Activated CD4-positive, alpha-beta T cell treated with anti-CD3 and anti-CD28 coated beads, Interleukin-2, Interleukin-6, amounts not matched to agents 100 ng/mL and 50 ng/mL, durations not matched to agents 16 hours and 8 hours (primary cell): ENCODE data around the gene CLOCK.
A peak's percentile ranks its signal among the peaks of the same experiment; 100 is the strongest.

Experiments
- DNase-seq: peaks from one replicate; pipeline ENCODE4 v3.0.0-alpha.2; 2020

The CLOCK gene

DNA sequence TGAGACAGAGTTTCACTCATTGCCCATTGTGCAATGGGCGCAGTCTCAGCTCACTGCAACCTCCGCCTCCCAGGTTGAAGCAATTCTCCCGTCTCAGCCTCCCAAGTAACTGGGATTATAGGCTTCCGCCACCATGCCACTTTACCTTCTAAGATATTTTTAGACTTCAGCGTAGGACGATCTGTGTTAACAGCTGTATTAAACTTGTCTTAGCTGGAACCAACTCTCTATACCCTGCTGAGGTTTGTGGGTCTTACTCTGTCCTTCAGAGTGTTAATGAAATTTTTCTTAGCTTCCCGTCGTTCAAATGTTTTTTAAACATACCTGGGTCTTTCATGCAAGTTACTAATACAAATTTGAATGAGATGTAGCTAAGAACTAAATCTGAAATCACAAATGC lies 136.3 kb downstream of the CLOCK start:
- no peak for DNase-seq

DNA sequence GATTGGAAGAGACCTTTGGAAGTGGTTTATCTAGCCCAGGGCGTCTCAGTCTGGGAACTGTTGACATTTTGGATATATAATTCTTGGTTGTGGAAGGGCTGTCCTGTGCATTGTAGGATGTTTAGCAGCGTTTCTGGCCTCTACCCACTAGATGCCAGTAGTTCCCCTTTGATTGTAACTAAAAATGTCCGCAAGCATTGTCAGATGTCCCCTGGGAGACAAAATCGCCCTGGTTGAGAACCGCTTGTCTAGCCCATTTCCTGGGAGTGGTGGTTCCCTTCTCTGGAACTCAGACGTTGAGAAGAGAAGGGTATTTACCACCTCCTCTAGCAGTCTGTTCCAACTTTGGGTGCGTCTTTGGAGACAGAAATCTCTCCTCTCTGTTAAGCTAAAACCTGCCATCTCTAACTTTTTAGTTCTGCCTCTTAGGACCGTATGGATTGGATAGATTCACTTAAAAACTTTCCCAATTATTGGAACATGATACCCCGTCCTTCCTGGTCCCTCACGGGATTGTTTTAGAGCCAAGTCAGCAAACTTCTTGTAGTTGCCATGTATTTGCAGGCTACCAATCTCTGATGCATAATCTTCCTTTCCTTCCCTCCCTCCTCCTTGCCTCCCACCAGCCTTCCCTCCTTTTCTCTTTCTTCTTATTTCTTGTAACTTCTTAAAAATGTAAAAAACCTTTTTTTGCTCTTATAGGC lies 137.1 kb downstream of the CLOCK start:
- DNase-seq: no peak

DNA sequence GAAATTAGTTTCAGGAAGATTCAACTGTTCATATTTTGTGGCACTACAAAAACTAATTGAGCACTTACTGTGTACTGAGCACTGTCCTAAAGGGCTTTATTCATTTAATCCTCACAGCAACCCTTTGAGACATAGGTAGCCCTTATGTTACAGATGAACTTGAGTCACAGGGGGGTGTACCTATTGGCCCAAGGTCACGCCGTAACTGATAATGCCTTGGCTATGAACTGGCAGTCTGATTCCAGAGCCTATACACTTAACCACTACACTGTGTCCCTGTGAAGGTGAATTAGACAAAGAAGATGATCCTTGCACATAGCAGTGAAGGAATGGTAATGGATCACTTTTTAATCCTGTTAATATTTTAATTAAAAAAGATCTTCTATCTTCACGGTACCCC lies 138.9 kb downstream of the CLOCK start:
- no peak for DNase-seq

DNA sequence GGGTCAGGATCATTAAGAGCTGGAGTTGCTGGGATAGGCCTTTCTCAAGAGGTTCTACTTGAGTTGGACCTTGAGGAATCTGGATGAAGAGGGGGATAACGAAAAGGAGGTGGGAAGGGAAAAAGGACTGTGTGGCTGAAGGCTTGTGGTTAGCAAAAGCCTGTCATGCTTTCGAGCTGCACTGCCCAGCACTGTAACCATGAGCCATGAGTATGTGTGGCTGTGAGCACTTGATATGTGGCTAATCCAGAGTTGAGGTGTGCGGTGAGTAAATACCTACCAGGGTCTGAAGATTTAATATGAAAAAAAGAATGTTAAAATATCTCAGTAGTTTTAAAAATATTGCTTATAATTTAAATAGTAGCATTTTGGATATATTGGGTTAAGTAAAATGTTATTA lies 139.6 kb downstream of the CLOCK start:
- DNase-seq: no peak

DNA sequence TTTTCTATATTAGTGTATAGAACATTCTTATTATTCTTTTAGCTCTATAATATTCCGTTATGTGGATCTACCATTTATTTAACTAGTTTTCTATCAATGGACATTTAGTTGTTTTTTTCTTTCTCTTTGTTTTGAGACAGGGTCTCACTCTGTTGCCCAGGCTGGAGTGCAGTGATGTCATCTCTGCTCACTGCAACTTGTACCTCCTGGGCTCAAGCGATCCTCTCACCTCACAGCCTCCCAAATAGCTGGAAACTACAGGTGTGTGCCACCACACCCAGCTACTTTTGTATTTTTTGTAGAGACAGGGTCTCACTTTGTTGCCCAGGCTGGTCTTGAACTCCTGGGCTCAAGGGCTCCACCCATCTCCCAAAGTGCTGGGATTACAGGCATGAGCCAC lies 140.2 kb downstream of the CLOCK start:
- DNase-seq: no peak

DNA sequence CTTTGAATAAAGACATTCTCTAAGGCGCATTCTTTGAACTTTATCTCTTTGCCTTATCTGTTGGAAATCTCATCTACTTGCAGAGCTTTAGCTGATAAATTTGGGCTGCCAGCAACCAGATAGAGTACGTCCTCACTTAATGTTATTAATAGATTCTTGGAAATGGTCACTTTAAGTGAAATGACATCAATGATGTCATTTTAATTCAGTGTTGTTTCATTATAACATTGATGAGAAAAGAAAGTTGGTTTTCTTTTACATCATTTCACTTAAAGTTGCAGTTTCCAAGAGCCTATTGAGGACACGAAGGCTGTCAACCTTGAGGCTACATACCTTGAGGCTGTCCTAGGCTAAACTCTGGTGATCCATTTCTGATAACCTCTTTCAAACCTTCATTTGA lies 141.6 kb downstream of the CLOCK start:
- DNase-seq: no peak

DNA sequence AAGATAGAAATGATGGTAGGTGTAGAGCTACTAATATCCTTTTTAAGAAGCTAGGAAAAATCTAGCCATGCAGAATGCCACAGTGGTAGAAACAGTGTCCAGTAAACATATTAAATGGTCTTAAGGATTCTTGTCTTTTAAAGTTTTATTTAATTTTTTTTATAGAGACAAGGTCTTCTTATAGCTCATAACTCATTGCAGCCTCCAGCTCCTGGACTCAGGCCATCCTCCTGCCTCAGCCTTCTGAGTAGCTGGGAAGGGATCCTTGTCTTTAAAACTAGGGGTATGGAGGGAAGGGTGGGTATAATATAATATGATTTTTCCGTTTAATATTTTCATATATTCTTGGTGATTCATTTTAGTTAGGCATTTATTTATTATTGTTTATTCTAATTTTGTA lies 147.1 kb downstream of the CLOCK start:
- no peak for DNase-seq

DNA sequence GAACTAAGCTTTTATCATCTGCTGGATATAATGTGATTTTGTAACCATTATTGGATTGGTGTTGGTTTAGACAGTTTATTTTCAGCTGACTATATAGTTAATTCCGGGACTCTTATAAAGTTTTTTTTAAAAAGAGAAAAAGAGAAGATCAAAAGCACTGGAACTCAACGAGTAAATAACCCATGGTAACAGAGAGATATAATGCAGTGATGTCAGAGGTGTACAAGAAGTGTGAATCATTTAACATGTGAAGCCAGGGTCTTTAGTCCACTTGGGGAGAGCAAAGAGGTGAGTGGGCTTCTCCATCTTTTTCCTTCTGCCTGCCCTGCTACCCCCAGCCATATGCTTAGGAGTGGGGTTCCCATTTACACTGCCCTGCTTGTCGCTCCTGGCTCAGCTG lies 147.7 kb downstream of the CLOCK start:
- no peak for DNase-seq

DNA sequence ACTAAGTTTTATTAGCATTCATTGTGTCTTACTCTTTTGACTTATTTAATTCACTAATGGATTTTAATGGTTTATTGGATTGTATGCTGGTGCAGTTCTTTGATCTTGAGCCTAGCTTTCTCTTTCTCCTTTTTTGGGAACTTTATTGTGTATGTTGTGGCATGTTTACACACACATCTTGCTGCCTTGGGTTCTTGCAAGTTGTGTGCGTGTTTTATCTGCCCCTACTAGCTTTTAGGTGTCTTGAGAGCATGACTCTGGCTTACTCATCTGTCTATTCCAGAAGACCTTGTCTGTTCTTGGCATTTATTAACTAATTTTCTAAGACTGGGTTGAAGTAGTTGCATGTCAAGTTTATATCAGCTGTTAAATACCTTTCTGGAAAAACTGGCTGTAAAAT lies 148.2 kb downstream of the CLOCK start:
- no peak for DNase-seq

DNA sequence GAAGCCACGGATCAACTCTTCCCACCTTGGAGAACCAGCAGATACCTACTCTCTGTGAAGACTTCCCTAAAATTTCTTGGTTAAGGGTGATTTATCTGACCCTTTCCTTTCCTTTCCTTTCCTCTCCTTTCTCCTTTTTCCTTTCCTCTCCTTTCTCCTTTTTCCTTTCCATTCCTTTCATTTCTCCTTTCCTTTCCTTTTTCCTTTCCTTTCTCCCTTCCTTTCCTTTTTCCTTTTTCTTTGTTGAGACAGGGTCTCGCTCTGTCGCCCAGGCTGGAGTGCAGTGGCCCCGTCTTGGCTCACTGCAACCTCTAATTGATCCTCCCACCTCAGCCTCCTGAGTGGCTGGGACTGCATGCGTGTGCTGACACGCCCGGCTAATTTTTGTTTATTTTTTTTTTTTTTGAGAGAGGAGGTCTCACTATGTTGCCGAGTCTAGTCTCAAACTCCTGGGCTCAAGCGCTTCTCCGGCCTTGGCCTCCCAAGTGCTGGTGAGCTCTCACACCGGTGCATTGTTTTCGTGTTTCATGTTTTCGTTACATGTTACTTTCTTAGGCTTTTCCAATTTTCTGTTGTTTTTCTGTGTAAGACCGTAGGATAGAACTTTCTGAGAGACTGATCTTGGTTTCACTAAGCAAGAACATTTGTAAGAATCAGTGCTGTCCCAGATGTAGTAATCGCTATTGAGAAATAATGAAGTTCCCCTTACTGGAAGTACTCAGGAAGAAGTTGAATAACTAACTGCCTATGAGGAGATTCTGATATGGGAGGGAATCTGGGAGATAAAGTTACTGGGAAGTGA lies 149.0 kb downstream of the CLOCK start:
- DNase-seq: no peak

DNA sequence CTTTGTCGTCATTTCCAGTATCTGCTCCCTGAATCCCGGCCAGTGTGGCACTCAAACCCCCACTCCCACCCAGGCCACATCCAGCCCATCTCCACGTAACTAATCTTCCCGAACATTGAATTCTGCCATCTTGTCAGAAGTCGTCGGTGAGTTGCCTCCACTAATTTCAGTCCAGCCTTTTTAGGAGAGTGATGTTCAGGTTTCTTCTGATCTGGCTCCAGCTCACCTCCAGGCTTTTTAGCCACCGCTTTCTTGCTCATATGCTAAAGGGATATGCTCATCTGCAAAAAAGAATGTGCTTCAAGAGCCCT lies 149.6 kb downstream of the CLOCK start:
- no peak for DNase-seq

DNA sequence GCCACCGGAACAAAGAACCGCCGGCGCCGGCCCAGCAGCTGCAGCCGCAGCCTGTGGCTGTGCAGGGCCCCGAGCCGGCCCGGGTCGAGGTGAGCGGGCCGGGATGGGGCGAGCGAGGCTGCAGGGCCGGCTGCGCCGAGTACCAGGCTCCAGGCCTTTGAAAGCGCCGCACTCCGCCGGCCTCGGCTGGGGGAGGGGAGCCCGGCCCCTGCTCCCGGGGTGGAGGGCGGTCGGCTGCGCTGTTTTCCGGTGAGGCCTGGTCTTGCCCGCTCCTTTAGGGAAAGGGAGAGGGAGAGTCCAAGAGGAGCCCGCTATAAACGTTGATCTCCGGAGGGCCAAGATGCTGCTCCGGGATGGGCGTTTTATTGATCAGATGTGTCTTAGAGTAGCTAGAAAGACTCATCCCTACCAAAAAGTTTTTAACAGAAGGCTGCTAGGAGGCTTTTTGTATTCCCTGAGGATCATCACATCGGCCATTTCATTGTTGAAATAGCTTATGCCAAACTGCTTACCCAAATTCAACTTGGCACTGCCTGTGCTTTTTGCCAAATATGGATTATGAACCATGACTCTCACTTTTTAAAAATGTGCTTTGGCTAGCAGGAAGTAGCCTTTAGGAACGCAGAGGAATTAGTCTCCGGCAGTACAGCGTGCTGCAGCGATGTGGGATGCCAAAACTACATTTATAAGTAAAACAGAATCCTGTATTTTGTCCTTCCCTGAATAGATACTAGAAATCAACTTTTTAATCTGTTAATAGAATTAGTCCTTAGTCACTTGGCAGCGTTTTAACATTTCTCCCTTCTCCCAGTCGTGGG lies 150.2 kb downstream of the CLOCK start:
- DNase-seq: peak; percentile 45

DNA sequence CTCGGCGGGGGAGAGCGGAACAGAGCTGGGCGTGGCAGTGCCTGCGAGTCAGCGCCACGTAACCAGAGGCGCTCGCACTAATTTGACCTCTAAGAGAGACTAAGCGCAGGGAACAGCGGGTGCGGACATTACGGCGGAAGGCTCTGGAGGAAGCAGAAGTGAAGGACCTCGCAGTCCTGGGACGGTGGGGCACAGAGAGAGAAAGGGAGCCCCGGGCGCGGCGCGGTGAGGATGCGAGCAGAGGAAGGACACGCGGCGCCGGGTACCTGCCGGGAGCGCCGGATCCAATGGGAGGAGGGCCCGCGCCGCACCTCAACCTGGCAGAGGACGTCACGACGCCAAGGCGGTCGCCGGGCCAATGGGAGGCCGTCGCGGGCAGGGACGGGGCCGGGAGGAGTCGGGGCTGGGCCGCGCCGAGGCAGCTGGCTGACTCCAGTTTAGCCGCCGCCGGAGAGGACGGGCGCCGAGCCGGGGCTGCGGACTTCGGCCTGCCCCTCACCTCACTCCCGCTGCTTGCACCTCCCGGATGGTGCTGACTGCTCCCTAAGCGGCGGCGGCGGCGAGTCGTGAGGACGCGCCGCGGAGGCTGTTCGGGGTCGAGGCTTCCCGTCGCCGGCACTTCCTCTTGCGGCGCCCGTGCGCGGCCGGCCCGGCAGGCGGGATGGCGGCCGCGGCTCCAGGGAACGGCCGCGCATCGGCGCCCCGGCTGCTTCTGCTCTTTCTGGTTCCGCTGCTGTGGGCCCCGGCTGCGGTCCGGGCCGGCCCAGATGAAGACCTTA lies 151.0 kb downstream of the CLOCK start, which contains the start of gene TMEM165:
TMEM165 (plus strand) TSS at position 429 of the 779 bp plus-strand sequence; CDS start at position 662, 233 bp downstream.
- peak; percentile 96 for DNase-seq

DNA sequence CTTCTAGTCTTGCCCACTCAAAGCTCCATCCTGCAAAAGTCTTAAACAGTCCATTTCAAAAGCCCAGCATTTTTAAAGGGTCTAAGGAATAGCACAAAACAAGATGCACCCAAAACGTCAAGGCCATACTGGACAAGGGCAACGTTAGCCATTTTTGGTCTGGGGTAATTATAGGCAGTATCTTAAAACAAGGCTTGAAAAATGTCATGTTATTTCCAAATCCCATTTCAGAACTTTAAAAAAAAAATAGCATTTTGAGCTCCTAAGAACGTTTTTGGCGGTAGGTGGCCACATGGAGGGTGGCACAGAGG lies 151.5 kb downstream of the CLOCK start:
- DNase-seq: no peak

DNA sequence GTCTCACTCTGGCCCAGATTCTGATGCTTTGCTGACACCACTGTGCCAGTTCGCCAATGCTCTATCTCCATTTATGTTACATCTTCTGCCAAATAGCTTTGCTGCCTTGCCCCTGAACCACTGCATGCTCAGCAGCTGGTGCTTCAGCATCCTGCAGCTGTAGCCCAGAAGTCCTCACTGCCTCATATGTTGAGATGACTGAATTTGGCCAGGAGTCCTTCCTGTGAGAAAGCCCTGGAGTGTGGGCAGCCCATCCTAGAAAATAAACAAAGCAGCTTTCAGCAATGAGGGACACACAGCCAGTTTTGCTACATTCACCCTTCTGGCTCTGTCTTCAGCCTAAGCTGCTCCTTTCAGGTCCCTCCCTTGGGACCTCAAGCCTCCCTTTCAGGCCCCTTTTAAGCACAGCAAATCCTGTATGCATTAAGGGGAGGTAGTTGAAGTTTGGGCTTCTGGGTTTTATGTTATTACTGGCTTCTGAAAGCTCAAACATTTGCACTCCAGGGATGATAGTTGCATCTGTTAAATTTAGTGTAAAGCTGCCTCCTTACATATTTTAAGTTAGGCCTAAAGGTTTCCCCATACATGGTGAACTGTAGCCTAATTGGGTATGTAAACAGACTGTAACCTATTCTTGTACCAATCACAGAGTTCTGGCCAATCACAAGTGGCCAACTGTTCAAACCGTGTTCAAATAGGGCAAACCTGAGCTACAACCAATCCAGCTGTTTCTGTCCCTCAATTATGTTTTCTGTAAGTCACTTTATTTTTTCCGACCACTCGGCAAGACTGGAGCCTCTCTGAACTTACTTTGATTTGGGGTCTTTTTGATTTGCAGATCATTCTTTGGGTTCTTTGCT lies 153.0 kb downstream of the CLOCK start:
- no peak for DNase-seq

DNA sequence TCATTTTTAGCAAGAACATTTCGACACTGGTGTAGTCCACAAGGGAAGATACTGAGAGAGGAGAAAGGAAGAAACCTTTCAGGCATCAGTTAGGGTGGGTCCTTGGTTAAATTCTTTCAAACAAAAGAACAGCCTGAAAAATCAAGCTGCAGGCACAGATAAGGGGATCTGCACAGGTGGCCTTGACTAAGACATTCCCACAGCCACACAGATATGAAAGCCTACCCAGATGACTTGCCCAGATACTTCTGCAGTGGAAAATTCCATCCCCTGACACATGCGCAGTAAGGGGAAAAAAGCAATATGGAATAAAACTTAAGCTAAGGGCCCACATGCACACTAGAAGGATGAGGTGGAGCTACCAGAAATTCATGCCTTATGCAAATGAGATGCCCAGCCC lies 159.9 kb downstream of the CLOCK start:
- no peak for DNase-seq

DNA sequence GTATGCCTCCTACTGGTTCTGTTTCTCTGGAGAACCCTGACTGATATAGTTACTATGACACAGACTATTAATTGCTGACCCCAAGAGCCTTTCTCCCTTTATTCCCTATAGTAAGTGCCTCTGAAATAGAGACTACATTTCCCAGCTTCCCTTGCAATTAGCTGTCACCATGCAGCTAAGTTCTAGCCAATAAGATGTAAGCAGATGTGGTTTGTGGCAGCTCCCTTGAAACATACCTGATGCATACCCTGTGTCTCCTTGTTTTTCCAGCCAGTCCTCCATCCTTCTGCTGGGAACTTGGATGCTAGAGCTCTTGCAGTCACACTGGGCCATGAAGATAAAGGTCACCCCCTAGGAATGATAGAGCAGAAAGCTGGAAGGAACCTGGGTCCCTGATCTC lies 160.6 kb downstream of the CLOCK start:
- peak; percentile 43 for DNase-seq

DNA sequence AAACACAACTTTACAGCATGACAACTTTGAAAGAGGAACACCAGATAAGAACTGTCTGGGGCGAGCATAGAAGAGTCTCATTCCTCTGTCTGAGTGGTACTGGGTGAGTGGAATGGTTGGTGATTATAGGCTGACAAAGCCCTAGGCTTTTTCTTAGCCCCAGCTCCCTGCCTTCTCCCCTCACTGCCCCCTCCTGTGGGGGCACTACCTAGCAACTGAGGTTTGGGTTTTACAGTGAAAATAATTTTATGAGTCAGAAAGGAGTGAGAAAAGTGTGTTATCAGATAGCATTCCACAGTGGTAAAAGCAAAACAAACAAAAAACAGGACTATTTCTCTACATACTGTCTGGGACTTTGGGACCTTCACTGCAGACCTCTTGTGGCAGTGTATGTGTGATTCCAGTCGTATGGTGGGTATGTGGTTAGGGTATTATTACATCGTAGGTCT lies 161.5 kb downstream of the CLOCK start:
- no peak for DNase-seq

DNA sequence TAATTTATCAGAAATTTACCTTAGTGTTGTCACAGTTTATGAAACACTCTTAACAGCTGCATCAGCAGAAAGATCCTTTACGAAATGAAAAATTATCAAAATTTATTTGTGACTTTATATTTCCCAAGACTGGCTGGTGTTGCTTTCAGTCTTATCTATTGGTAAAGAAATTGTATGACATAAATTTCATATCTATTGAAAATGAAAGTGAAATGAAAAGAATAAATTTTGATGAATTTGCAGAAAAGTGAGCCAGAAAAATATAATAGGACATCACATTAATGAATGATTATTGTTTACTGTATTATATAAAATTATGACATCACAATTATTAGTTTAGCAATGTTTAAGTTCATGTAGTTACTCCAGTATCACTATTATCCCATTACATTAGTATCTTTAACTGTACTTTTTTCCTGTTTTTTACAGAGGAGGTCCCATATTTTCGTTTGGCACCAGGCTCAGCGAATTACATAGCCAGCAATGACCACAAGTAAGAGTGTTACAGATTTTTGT lies 164.2 kb downstream of the CLOCK start:
- DNase-seq: no peak

DNA sequence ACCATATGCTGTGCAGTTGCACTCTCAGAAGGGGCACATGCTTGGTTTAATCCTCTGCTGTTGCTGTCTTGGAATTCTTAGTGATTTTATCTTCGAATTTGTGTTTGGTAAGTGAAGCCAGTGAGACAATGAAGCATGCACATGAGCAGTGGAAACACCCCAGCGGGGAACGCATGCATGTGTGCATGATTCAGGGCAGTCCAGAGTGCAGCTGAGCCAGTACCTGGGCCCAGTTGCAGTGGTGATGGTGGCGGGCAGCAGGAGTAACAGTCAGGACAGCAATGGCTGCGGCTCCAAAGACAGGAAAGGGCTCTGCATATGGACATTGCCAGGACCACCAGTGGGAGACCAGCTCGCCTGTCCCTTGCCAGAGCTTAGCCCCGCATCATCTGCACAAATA lies 165.2 kb downstream of the CLOCK start:
- DNase-seq: no peak

DNA sequence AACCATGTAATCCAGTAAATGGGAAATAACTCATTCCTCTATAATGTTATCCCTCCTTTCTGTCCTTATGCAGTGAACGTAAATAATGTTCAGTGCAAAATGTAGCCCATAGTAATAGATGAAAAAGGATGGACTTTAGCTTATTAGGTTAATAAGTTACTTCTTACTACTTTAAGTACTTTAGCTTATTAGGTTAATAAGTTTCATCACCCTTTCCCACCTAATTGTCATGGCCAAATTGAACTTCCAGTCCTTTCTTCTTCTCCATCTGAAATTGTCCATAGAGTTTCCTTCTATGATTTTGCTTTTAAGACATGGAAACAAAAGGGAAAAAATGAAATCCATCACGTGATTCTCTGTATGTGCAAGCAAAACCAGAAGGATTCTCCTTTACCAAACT lies 166.1 kb downstream of the CLOCK start:
- DNase-seq: no peak
